GM20000 (cell line): ENCODE data around the gene SATB2.

Experiments used
- DNase-seq: peaks from one replicate; pipeline ENCODE4 v3.0.0; 2012; ENCODE audit warnings: low spot score
- CTCF ChIP-seq: IDR thresholded peaks from 2 replicates; pipeline ENCODE4 v1.5.1; 2012; ENCODE audit warnings: mild to moderate bottlenecking, control low read depth; ENCODE audit errors: extremely low read depth, missing control alignments

SATB2 gene

GRCh38 chr2:199414001-199414400 lies 43.7 kb downstream of the SATB2 start:
- DNase-seq: no peak
- no peak for TF ChIP-seq CTCF

GRCh38 chr2:199409759-199410529 lies 47.8 kb downstream of the SATB2 start:
- DNase-seq: no peak
- TF ChIP-seq CTCF: no peak

GRCh38 chr2:199407421-199407820 lies 50.3 kb downstream of the SATB2 start:
- DNase-seq: no peak
- TF ChIP-seq CTCF: no peak

- no peak for TF ChIP-seq CTCF
Observed at GRCh38 chr2:199405241-199405640, 52.5 kb downstream of the SATB2 start.

GRCh38 chr2:199404841-199405240 lies 52.9 kb downstream of the SATB2 start:
- no peak for DNase-seq
- TF ChIP-seq CTCF: no peak

More at GRCh38 chr2:199405241-199405640, 52.5 kb downstream of the SATB2 start:
- no peak for DNase-seq

GRCh38 chr2:199395311-199395710 lies 62.4 kb downstream of the SATB2 start:
- no peak for TF ChIP-seq CTCF
- DNase-seq: no peak

GRCh38 chr2:199392363-199392762 lies 65.4 kb downstream of the SATB2 start:
- TF ChIP-seq CTCF: no peak
- no peak for DNase-seq
